GM20431 (cell line): ENCODE measurements around the gene GOLGA6L9.
"Not testable (repeated sequence)": the region's sequence is repeated elsewhere in the genome, so short reads cannot be mapped to it uniquely, and the experiment has no call there.

Source experiments
- in situ Hi-C: fragments of 300-500 bp; cut with MseI, MboI; formaldehyde crosslinking; loops from one replicate; pipeline ENCODE4 v1.15.0; 2020; ENCODE audit warnings: low sequenced_read_pairs; ENCODE audit not compliant: unreplicated experiment

GOLGA6L9 gene, protein sequence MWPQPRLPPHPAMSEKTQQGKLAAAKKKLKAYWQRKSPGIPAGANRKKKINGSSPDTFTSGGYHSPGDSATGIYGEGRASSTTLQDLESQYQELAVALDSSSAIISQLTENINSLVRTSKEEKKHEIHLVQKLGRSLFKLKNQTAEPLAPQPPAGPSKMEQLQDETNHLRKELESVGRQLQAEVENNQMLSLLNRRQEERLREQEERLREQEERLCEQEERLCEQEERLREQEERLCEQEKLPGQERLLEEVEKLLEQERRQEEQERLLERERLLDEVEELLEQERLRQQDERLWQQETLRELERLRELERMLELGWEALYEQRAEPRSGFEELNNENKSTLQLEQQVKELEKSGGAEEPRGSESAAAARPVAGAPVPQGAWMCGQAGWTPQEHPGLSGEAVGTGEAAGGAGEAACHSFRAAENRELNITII

DNA sequence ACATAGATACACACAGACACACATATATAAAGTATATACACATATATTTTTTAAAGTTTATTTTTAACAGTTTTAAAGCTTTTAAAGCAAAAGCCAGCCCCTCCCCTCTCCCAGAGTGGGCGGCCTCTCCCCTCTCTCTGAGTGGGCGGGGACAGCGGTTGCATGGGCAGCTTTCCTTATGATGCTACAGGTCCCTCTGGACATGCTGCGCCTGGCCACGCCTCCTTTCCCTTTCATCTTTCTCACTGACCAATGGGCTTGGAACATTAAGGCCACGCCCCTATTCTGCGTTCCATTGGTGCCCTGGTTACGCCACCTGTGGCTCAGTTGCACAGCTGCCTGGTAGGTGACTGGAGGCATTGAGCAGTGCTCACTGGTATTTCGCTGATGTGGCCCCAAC lies at the start of gene GOLGA6L9:
GOLGA6L9 (plus strand) TSS at position 124 of the 400 bp plus-strand sequence; CDS start at position 388, 264 bp downstream.
- in situ Hi-C loops: not testable (repeated sequence)

DNA sequence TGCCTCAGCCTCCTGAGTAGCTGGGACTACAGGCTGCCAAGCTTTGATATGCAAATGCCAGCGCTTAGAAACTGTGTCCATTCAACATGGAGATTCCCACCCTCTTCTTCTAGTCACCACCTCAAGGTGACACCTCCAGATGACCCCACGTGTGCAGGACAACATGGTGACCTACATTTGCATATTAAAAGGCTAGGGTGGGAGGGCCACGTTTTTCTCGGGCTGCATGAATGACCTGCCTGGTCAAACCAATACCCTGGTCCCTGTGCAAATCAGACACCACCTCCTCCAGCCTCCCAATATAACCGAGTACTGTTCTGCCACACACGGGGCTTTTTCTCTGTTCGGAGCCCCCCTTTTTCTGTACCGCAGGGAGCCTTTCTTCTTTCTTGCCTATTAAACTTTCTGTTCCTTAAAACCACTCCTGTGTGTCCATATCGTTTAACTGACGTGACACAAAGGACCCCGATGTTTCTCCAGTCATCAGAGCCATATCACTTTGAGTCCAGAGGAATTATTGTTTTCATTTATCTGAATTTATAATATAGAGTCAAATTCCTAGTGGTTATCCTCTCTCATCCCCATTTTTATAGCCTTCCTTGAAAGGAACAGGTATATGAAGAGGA lies 48.2 kb upstream of the GOLGA6L9 start:
- in situ Hi-C loops: not testable (repeated sequence)

DNA sequence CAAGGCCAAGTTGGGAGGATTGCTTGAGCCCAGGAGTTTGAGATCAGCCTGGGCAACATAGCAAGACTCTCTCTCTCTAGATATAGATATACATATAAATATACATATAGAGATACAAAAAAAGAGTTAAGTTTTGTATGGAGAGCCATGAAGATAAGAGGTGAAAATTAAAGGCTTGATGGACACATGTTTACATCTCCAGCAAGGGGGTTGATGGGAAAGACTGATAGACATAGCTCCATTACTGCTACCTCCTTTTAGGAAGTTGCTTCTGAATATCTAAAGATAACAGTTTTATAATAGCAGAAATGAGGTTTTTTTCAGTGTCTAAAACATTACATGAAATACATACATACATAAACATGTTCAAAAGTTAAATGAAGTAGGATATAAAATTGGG lies 42.4 kb upstream of the GOLGA6L9 start:
- in situ Hi-C loops: not testable (repeated sequence)

DNA sequence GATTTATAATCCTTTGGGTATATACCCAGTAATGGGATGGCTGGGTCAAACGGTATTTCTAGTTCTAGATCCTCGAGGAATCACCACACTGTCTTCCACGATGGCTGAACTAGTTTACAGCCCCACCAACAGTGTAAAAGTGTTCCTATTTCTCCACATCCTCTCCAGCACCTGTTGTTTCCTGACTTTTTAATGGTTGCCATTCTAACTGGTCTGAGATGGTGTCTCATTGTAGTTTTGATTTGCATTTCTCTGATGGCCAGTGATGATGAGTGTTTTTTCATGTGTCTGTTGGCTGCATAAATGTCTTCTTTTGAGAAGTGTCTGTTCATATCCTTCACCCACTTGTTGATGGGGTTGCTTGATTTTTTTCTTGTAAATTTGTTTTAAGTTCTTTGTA lies 39.5 kb upstream of the GOLGA6L9 start:
- in situ Hi-C loops: not testable (repeated sequence)

DNA sequence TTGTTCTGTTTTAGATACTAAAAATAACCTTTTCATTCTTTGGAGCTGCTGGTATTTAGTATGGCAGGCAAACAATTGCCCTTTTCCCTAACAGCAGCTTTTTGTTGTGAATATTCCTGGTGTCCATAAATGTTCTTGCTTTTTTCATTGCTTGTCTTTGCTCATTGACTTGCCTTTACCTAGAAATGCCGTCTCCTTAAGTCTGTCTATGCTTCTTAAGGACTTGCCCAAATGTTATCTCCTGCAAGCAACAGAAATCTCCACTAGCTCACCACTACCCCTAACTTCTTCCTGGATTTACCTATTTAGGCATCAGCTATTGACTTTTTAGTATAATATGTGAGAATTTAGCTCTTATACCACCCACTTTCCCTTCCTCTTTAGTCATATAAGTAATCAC lies 37.5 kb upstream of the GOLGA6L9 start:
- in situ Hi-C loops: not testable (repeated sequence)

DNA sequence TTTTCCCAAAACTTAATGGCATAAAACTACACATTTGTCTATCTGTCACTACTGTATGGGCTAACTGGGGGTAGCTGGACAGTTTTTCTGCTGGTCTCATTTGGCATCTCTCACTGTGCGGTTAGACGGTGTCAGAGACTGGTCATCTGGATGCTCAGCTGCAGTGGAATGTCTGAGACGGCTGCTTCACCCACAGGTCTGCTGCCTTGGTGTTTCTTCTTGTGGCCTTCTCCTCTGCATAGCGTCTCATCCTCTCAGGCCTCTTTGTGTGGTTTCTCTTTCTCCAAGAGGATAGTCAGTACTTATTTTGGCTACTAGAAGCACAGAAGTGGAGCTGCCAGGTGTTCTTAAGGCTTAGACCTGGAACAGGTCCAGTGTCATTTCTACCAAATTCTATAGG lies 35.9 kb upstream of the GOLGA6L9 start:
- in situ Hi-C loops: no loop called here

DNA sequence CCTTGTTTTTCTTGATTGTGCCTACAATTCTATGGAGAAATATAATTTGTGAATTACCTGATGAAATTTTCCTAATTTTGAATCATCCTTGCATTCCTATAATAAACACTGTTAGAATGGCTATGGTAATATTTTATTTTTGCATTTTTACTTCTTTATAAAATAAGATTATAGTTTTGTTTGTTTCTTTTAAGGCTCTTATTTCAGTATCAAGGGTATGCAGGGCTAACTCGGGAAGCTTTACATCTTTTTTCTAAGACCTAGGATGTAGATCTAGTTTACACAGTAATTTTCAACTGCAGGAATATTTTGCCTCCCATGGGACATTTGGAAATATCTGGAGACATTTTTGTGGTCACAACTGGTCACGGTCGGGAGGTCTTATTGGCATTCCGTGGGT lies 33.8 kb upstream of the GOLGA6L9 start:
- in situ Hi-C loops: not testable (repeated sequence)

DNA sequence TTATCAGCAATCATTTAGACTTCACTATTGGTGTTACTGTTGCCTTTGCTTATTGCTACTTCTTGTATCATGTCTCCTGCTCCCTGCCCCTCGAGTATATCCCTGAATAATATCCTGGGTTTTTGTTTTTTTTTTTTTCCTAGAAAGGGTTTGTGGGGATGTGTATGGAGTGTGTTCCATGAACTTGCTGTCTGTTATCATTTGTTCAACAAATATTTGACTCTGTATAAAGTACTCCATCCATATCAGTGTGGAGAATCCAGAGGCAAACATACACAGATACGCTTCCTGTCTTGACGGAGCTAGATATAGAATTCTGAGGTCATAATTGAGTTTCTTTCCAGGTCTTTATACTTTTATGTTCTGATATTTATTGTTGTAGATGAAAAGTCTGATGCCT lies 31.8 kb upstream of the GOLGA6L9 start:
- in situ Hi-C loops: no loop called here

DNA sequence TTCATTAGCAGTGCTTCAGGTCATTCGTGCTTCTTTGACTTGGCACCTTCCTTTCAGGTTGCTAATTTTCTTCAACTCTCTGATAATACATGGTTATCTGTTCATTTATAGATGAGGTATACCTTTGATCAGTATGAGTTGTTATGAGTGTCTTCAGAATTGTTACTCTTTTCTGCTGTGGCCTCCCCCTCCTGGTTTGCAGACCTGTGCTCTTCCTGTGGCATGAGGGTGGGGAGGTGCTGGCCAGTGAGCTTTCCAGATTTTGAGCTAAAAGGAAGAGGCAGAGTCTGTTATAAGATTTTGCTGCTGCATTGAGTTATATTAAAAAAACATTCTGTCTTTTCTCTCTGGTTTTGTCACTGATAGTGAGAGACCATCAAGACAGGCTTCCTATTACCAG lies 30.8 kb upstream of the GOLGA6L9 start:
- in situ Hi-C loops: no loop called here

DNA sequence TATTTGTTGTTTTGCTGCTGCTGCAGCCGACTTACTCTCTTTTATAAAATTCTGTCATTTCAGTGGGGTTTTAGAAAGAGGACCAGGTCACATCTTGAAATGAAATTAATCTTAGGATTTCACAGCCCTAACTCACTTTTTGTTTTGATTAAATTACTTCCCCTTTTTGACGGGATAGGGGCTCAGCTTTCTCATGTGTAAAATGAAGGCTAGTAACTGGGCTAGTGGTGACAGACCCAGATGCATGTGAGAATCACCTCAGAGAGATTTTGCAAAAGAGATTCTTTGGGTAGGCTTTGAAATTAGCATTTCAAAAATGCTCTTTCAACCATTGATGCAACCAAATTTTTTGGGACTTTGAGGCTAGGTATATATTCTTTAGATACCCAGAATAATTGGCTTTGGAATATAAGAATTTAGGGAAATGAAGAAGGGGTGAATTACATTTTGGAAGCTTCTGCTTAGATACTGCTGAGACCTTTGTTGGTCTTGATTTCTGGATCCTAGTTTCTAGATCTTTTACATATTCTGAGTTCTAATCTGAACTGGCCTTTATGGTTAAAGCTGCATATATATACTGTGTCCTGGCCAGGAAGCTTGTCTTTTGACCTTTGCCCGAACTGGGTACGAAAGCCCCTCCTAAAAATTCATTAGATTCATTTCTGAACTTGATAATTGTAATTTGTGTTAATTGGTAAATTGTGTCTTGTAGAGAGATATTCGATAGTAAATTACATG lies 30.1 kb upstream of the GOLGA6L9 start:
- in situ Hi-C loops: not testable (repeated sequence)

DNA sequence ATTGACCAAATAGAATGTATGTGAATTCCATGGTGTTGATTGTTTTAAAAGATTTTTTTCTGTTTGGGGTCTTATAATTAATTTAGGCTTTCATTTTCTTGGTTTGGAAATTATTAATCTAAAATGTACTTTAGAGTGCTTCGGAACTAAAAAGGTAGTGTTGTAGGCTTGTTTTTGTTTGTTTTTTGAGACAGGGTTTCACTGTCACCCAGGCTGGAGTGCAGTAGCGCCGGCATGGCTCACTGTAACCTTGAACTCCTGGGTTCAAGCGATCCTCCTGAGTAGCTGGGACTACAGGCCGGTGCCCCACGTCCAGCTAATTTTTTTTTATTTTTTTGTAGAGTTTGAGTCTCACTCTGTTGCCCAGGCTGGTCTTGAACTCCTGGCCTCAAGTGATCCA lies 27.7 kb upstream of the GOLGA6L9 start:
- in situ Hi-C loops: not testable (repeated sequence)

DNA sequence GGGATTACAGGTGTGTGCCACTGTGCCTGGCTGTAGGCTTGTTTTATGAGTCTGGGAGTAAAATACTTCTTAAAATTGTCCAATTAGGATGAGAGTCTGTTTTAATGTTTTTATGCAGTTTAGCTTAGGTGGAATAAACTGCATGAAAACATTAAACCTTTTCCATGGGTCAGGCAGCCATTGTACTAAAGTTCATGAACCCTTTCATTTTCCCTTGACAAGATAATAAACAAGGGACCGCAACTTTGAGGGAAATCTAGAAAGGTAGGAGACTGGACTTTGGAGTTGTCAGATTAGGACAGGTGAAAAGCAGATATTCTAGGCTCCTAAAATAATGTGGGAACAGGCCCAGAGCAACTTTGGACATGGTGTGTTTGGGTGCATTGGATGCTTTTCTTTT lies 27.3 kb upstream of the GOLGA6L9 start:
- in situ Hi-C loops: not testable (repeated sequence)

DNA sequence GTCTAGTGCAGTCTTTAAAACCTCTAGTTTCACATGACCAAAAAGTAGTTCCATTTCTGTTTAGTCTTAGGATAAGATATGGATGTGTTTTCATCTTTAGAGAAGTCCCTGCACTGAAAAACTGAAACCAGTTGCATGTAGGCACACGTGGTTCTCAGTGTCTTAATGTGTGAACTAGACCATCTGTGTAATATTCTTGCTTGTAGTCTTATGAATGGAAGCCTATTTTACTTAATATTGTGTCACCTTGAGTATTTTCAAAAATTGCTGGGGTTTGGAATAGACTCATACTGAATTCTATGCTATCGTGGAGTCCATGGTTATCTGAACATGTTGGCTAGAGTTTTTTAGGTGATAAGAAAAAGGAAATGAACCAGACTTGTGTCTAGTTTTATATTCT lies 23.4 kb upstream of the GOLGA6L9 start:
- in situ Hi-C loops: not testable (repeated sequence)

DNA sequence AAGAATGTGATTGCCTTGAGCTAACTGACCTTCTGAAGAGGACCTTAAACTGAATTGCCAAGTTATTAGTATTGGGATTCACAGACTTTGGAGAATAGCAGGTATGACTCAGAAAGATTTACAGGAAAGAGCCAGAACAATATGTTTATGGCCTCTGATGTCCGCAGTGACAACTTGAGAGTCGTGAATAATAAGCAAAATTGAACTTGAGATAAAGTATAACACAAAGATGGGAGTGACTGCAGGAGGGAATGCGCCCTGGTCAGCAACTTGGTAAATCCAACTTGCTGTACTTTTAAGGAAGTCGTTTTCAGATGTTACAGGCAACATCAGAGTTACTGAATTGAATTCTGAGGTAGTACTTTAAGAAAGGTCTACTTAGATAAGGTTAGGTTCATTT lies 19.3 kb upstream of the GOLGA6L9 start:
- in situ Hi-C loops: not testable (repeated sequence)

DNA sequence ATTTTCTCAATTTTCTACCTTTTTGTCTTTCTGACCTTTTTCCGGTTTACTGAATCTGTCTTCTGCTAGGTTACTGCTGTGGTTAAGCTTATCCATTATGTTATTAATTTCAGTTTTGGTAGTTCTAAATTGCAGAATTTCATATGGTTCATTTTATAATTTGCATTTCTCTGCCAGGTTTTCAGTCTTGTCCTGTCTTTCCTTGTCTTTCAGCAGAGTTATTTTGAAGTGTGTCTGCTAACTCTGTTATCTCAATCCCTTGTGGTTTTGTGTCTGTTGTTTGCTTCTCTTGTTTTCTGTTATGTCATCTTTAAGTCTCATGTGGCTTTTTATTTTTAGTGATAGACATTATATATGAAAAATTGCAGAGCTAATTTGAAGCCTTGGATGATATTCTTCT lies 18.0 kb upstream of the GOLGA6L9 start:
- in situ Hi-C loops: not testable (repeated sequence)

DNA sequence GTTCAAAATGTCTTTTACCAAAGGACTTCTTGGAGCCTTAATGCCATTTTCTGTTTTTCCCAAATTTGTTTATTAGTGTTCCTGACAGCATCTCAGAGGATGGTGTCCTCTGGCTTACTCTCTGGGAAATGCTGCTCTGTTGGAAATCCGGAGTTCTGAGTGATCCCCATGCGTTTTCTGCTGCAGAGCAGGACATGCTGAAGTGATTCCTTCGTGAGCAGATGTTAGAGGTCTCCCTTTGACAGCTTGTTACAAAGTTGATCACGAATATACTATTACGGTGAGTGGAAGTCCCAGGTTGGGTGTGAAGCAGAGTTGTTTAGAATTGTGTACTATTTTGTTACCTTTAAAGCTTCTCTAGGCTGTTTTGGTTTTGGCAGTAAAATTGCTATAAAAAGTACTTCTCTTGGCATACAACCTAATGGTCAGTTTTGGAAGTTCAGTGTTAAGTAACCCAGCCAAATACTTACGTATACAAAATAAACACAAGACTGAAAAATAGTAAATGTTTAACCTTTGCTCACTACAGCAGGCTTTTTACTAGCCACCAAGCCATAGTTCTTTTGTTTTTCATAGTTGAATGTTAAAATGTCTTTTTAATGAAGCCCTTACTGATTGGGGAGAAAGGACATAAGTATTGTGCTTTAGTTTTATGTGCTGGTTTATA lies 15.0 kb upstream of the GOLGA6L9 start:
- in situ Hi-C loops: not testable (repeated sequence)

DNA sequence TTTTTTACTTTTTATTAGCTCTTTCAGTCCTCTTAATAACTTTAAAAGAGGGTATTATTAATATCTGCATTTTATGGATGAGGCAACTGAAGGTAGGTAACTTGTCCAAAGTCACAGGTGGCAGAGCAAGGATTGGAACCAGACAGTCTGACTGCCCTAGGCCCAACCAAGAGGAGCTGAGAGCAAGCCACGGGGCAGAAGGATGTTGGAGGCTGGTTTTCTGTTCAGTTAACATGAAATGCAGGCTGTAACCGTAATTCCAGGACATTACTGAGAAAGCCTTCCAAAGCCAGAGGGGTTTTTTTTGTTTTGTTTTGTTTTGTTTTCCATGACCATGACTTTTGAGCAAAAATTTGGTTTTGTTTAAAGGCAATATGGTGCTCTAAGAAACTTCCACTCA lies 9.1 kb upstream of the GOLGA6L9 start:
- in situ Hi-C loops: not testable (repeated sequence)

DNA sequence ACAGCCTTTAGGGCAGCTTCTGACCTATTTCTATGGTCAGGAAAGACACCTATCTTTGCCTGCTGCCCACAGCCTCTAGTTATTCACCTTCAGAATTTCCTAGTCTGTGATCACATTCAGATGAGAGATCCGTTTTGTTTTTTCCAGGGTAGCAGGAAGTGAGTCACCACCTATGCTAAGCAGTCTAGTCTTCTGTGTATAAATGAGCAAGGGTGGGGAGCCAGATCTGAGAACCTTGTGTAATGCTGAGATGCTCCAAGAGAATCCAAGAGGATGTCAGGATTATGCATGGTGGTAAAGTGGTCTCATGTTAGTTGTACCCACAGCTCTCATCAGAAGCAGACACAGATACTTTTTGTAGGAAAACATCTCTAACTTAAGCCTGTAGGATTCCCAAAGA lies 8.7 kb upstream of the GOLGA6L9 start:
- in situ Hi-C loops: not testable (repeated sequence)

DNA sequence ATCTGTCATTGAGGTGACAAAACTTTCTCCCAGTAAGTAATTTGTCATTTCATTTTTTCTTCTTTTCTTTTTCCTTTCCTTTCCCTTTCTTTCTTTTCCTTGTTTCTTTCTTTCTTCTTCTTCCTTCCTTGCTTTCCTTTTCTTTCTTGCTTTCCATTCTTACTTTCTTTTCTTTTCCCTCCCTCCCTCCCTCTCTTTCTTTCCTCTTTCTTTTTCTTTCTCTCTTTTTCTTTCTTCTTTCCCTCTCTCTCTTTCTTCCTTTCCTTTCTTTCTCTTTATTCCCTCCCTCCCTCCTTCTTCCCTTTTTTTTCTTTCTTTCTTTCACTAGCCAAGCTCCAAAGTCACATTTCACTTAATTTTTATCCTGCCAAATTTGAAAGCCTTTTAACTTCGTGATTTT lies 2.5 kb upstream of the GOLGA6L9 start:
- in situ Hi-C loops: not testable (repeated sequence)

DNA sequence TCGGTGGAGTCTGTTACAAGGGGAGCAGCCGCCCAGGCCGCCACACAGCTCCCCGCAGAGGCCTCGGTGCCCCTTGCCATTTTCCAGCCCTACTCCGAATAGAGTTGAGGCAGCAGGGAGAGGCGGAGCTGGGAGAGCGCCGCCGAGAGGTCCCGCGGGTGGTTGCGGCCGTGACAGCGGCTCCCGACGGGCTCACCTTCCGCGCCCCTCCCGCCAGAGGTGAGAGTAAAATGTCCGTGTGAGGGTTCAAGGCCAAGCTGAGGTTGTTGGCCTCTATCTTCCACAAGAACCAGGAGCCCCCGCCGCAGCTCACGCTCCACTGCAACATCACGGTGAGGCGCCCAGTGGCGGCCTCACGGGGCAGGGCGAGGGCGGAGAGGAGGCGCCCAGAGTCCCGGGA lies 15.8 kb downstream of the GOLGA6L9 start:
- in situ Hi-C loops: not testable (repeated sequence)
